ENCODE results near the gene PTPRK.

Gene PTPRK

DNA sequence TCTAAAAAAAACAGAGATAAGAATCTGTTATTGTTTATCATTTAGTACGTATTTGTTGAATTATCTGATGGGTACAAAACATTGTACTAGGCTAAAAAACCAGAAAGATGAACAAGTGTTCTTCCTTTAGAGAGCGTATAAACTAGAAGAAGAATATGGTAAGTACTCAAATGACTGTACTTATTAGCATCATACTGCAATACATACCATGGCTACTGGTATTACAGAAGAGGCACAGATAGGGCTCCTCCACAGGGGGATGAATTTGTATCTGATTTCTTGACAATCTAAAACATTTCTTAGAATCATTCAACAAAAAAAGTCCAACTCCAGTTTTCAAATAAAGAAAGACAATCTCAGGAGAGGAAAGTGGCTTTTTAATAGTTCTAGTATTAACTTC, 501.6 kb downstream of the PTPRK start:
- H3K4me3 ChIP-seq (replicated peaks in 1 of 2; ENCODE audit: low read depth in 2 of 2, low read length in 2 of 2), result no peak overlapping the region
- DNase-seq (ENCODE audit: low read depth in 2 of 2), result no peak
- TF ChIP-seq, protein P1, sequence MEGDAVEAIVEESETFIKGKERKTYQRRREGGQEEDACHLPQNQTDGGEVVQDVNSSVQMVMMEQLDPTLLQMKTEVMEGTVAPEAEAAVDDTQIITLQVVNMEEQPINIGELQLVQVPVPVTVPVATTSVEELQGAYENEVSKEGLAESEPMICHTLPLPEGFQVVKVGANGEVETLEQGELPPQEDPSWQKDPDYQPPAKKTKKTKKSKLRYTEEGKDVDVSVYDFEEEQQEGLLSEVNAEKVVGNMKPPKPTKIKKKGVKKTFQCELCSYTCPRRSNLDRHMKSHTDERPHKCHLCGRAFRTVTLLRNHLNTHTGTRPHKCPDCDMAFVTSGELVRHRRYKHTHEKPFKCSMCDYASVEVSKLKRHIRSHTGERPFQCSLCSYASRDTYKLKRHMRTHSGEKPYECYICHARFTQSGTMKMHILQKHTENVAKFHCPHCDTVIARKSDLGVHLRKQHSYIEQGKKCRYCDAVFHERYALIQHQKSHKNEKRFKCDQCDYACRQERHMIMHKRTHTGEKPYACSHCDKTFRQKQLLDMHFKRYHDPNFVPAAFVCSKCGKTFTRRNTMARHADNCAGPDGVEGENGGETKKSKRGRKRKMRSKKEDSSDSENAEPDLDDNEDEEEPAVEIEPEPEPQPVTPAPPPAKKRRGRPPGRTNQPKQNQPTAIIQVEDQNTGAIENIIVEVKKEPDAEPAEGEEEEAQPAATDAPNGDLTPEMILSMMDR (IDR thresholded peaks at IDR 0.05; ENCODE audit: low read depth, low read length), result no peak

DNA sequence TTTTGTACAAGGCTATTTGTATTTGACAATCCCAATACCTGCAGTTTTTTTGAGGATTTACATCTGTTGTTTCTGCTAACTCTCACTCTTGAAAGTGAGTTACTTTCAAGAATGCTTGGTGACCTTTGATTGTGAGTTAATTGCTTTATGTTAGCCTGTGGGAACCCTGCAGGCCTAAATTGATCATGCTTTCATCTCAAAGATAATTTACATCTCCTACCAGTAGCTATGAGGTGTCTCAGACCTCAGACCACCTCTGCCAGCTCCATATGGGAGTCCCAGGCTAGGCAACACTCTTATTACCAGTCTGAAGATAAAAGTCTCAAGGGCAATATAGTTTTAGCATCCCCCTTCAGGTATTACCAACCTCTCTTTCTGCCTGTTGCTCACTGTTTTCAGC, 503.1 kb downstream of the PTPRK start:
- no peak overlapping the region for H3K4me3 ChIP-seq (replicated peaks in 1 of 2; ENCODE audit: low read depth in 2 of 2, low read length in 2 of 2)
- TF ChIP-seq, protein P1 (IDR thresholded peaks at IDR 0.05; ENCODE audit: low read depth, low read length), result no peak
- DNase-seq (ENCODE audit: low read depth in 2 of 2), result no peak

DNA sequence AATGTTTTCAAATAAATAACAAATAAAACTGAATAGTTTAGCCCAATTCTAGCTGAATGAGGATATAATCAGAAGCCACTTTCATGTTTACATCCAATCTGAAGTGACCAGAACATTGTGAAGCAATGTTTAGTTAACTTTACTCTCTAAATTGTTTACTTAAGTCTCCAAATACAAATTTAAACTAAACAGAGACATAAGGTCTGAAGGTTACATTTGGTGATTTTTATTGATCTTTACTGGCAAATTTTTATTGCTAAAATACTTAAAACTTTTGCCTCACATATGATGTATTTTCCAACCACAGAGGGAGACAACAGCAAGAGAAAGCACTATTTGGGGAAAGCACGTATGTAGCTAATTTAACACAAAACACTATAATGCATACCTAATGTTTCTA, 512.7 kb downstream of the PTPRK start:
- no peak for DNase-seq (ENCODE audit: low read depth in 2 of 2)

DNA sequence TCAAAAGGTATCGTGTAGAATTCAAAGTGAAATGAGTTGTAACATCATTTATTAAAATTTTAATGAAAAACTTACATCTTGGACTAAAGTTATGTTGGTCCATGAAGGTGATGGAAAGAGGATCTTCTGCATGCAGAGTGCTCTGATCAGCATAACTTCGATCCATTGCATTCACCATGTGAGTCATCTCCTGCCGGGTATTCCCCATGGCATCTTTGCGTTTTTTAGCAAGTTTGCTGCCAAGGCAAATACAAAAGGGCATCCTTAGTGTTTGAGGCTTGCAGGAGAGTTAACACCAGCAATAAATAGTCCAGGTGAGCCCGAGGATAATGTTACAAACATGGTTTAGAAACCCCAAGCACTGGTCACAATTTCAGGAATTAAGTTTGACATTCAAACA, 515.4 kb downstream of the PTPRK start:
- H3K4me3 ChIP-seq (replicated peaks in 1 of 2; ENCODE audit: low read depth in 2 of 2, low read length in 2 of 2), result no peak overlapping the region
- TF ChIP-seq, protein P1 (IDR thresholded peaks at IDR 0.05; ENCODE audit: low read depth, low read length), result no peak
- DNase-seq (ENCODE audit: low read depth in 2 of 2), result peak; percentile 14 to 38

More for the DNA sequence above, 512.7 kb downstream of the PTPRK start:
- no peak overlapping the region for H3K4me3 ChIP-seq (replicated peaks in 1 of 2; ENCODE audit: low read depth in 2 of 2, low read length in 2 of 2)
- TF ChIP-seq, protein P1 (IDR thresholded peaks at IDR 0.05; ENCODE audit: low read depth, low read length), result no peak

DNA sequence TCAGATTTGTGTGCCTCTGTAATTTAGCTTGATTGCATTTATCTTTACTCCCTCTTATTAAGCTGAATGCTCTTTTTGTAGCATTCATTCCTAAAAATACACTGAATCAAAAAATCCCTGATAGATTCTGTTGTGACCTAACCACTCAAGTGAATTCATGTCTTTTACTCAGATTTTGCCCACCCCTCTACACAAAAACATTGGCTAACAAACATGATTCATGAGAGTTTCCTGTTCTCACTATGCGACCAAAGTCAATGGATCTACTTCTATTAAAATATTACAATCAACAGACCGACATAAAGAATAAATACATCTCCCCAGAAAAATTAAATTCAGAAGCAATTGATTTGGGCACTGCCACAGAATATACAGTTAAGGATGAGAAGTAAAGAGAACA, 520.0 kb downstream of the PTPRK start:
- DNase-seq (ENCODE audit: low read depth in 2 of 2), result peak in 1 of 2 donors; percentile 10
- no peak overlapping the region for H3K4me3 ChIP-seq (replicated peaks in 1 of 2; ENCODE audit: low read depth in 2 of 2, low read length in 2 of 2)
- TF ChIP-seq, protein P1 (IDR thresholded peaks at IDR 0.05; ENCODE audit: low read depth, low read length), result no peak

DNA sequence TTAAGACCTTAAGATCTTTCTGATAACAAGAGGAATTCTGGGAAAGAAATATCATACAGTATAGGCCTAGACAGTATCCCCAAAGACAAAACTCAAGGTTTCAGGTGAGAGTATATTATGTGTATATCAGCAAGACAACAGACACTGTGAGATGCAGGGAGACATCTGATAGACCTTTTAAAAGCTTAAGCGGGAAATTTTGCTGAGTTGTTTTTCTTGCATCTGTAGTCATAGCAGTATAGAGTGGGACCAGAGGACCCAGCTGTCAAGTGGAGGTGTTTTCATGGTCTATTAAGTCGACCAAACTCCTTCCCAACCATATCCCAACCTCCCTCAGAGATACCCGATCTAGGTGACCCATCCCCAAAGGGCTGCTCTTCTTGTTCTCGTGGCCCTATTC, 521.4 kb downstream of the PTPRK start:
- no peak overlapping the region for H3K4me3 ChIP-seq (replicated peaks in 1 of 2; ENCODE audit: low read depth in 2 of 2, low read length in 2 of 2)
- TF ChIP-seq, protein P1 (IDR thresholded peaks at IDR 0.05; ENCODE audit: low read depth, low read length), result no peak
- DNase-seq (ENCODE audit: low read depth in 2 of 2), result no peak

DNA sequence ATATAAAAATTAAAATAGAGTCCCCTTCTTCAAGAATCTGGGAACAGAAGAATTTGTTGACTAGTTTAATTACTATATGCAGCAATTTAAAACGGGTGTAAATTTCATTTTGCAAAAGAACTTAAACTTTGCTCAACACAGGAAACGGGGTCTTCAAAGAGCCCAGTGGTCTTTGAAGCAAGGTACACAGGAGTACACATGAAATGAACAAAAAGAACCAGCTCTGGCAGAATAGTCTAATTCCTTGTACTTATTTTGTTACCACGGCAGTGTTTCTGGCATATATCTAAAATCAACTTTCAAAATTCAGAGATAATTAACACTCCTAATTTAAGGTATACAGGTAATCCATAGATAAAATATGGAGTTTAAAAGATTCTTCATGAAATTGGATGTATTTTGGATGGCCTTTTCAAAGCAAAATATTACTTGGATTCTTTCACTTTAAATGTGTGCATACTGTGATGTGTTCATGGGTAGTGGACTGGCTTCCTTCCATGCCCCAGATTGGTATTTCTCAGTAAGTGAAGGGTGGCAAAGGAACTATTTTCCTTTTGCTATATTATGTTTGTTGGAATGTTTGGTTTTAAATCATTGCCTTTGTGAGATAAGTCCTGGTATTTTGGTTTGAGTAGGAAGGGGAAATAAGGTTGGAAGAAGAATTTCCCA, 522.8 kb downstream of the PTPRK start:
- TF ChIP-seq, protein P1 (IDR thresholded peaks at IDR 0.05; ENCODE audit: low read depth, low read length), result no peak
- DNase-seq (ENCODE audit: low read depth in 2 of 2), result no peak
- H3K4me3 ChIP-seq (replicated peaks in 1 of 2; ENCODE audit: low read depth in 2 of 2, low read length in 2 of 2), result no peak overlapping the region

Measured in cardiac fibroblast (primary cell).